GM23338 (cell line): ENCODE measurements around the gene KCNMB2.

Experiments
- CREB1 ChIP-seq: fragments of 250-450 bp; sonication (Bioruptor Pico); IDR thresholded peaks from 2 replicates; pipeline ENCODE4 v1.5.0; 2020; ENCODE audit warnings: low read depth, mild to moderate bottlenecking, moderate library complexity
- CTCF ChIP-seq, 2 experiments: fragments of 200-600 bp in 1 of 2; sonication (generic) in 1 of 2; conservative IDR thresholded peaks; 2 replicates each; pipeline versions ENCODE4 v1.5.1 to v1.6.1; 2016 to 2017; ENCODE audit warnings: antibody characterized with exemption in 2 of 2, low read depth in 2 of 2, mild to moderate bottlenecking in 2 of 2, moderate library complexity in 1 of 2
- ETS1 ChIP-seq: IDR thresholded peaks from 2 replicates; pipeline ENCODE4 v1.6.1; 2016; ENCODE audit warnings: antibody characterized with exemption
- EZH2 ChIP-seq: fragments of 200-600 bp; sonication (generic); IDR thresholded peaks from one replicate; pipeline ENCODE4 v1.8.0; 2017; ENCODE audit warnings: antibody characterized with exemption, mild to moderate bottlenecking, low read depth; ENCODE audit not compliant: unreplicated experiment
- EZH2phosphoT487 ChIP-seq: fragments of 200-600 bp; sonication (generic); IDR thresholded peaks from one replicate; pipeline ENCODE4 v1.8.1; 2018; ENCODE audit warnings: antibody characterized with exemption; ENCODE audit not compliant: unreplicated experiment
- JUNB ChIP-seq: IDR thresholded peaks from one replicate; pipeline ENCODE4 v1.6.1; 2016; ENCODE audit warnings: antibody characterized with exemption; ENCODE audit not compliant: unreplicated experiment
- NANOG ChIP-seq: IDR thresholded peaks from 2 replicates; pipeline ENCODE4 v1.6.1; 2016; ENCODE audit warnings: antibody characterized with exemption, borderline replicate concordance
- POLR2AphosphoS5 ChIP-seq: IDR thresholded peaks from 2 replicates; pipeline ENCODE4 v1.6.1; 2016; ENCODE audit warnings: antibody characterized with exemption, low read depth
- REST ChIP-seq: IDR thresholded peaks from one replicate; pipeline ENCODE4 v1.6.1; 2018; ENCODE audit warnings: antibody characterized with exemption; ENCODE audit not compliant: unreplicated experiment
- STAT1 ChIP-seq: IDR thresholded peaks from one replicate; pipeline ENCODE4 v1.6.1; 2016; ENCODE audit warnings: antibody characterized with exemption; ENCODE audit not compliant: unreplicated experiment
- ZNF114 ChIP-seq: fragments of 250-450 bp; sonication (Bioruptor Pico); IDR thresholded peaks from 2 replicates; pipeline ENCODE4 v1.5.0; 2020; ENCODE audit warnings: mild to moderate bottlenecking, moderate library complexity
- ZNF331 ChIP-seq: fragments of 250-450 bp; sonication (Bioruptor Pico); IDR thresholded peaks from 2 replicates; pipeline ENCODE4 v1.5.0; 2020; ENCODE audit warnings: low read depth, mild to moderate bottlenecking, moderate library complexity

- no peak for TF ChIP-seq STAT1
- TF ChIP-seq CTCF (conservative IDR thresholded peaks at IDR 0.05; ENCODE audit: low read depth in 2 of 2), result no peak
- TF ChIP-seq POLR2AphosphoS5, result no peak
- TF ChIP-seq EZH2phosphoT487, result no peak
- TF ChIP-seq JUNB, result no peak
- no peak for TF ChIP-seq EZH2
- TF ChIP-seq CREB1 (CRISPR knock-in tag), result no peak
- no peak for TF ChIP-seq ZNF114
- no peak for TF ChIP-seq ETS1
- TF ChIP-seq REST, result no peak
- no peak for TF ChIP-seq NANOG
- no peak for TF ChIP-seq ZNF331 (CRISPR knock-in tag)
These were observed 167.2 kb downstream of the KCNMB2 start for GRCh38 chr3:178703268-178703975.
